ENCODE measurements around the gene PTPRT. TPM values are rescaled to one million over a fixed set of nuclear protein-coding genes. Genes with fewer than 3 reads are reported as not detected.

Gene PTPRT
- total RNA-seq, 1 experiment from 2014 or later: not detected

- no TSS peak for BruUV-seq (replicated peaks)
- DNase-seq: peak; percentile 6
- no peaks in the 10 kb centered on the region for H4K20me1 ChIP-seq (ENCODE audit: low read length)
- H3K36me3 ChIP-seq (ENCODE audit: low read depth, low read length): no peaks in the 10 kb centered on the region
- POLR2A ChIA-PET (ENCODE audit: unreplicated experiment): no interaction called here
- H3K27ac ChIP-seq (ENCODE audit: low read length): no peak overlapping the region
- H3K4me2 ChIP-seq (ENCODE audit: low read length): no peak overlapping the region
- ATAC-seq: no peak
- H3K9ac ChIP-seq (ENCODE audit: low read length): no peak overlapping the region
- H3F3A ChIP-seq (ENCODE audit: low read length, unreplicated experiment): no peaks in the 10 kb centered on the region
- TF ChIP-seq EZH2phosphoT487 (IDR thresholded peaks at IDR 0.05; ENCODE audit: borderline replicate concordance, low read length): no peak
- H3K4me3 ChIP-seq (ENCODE audit: low read length): no peak overlapping the region
- no peaks in the 10 kb centered on the region for H3K9me2 ChIP-seq (replicated peaks; ENCODE audit: low read length)
- H3K27me3 ChIP-seq (ENCODE audit: low read length): no peaks in the 10 kb centered on the region
- no peaks in the 10 kb centered on the region for H3K79me2 ChIP-seq (ENCODE audit: low read length)
- no peaks in the 10 kb centered on the region for H3K4me1 ChIP-seq (ENCODE audit: insufficient read depth, low read length)
- CTCF ChIA-PET: no interaction called here
- no peak overlapping the region for H2AFZ ChIP-seq (ENCODE audit: low read length)
- intact Hi-C loops (cut with micrococcal nuclease): no loop called here
- peaks cover 30% of the 10 kb centered on the region for H3K9me3 ChIP-seq (ENCODE audit: low read length)
Measured at GRCh38 chr20:42179768-42180167, 1009.9 kb downstream of the PTPRT start.

GRCh38 chr20:42173440-42173839 lies 1016.3 kb downstream of the PTPRT start:
- no peaks in the 10 kb centered on the region for H3K9me2 ChIP-seq (replicated peaks; ENCODE audit: low read length)
- H3K4me2 ChIP-seq (ENCODE audit: low read length): no peak overlapping the region
- H4K20me1 ChIP-seq (ENCODE audit: low read length): no peaks in the 10 kb centered on the region
- H3K4me1 ChIP-seq (ENCODE audit: insufficient read depth, low read length): no peaks in the 10 kb centered on the region
- no peaks in the 10 kb centered on the region for H3K36me3 ChIP-seq (ENCODE audit: low read depth, low read length)
- H2AFZ ChIP-seq (ENCODE audit: low read length): no peak overlapping the region
- no peak overlapping the region for H3K27ac ChIP-seq (ENCODE audit: low read length)
- H3K4me3 ChIP-seq (ENCODE audit: low read length): no peak overlapping the region
- H3K9me3 ChIP-seq (ENCODE audit: low read length): peaks cover 43% of the 10 kb centered on the region
- POLR2A ChIA-PET (ENCODE audit: unreplicated experiment): no interaction called here
- H3F3A ChIP-seq (ENCODE audit: low read length, unreplicated experiment): no peaks in the 10 kb centered on the region
- CTCF ChIA-PET: no interaction called here
- intact Hi-C loops (cut with micrococcal nuclease): no loop called here
- BruUV-seq (replicated peaks): no TSS peak
- H3K79me2 ChIP-seq (ENCODE audit: low read length): no peaks in the 10 kb centered on the region
- ATAC-seq (no peak), DNase-seq (no peak)
- TF ChIP-seq CTCF (conservative IDR thresholded peaks at IDR 0.05; ENCODE audit: low read depth, low read length) (no peak), EZH2phosphoT487 (IDR thresholded peaks at IDR 0.05; ENCODE audit: borderline replicate concordance, low read length) (no peak), EZH2 (IDR thresholded peaks at IDR 0.05; ENCODE audit: low read length, unreplicated experiment) (no peak)
- no peak overlapping the region for H3K9ac ChIP-seq (ENCODE audit: low read length)
- no peaks in the 10 kb centered on the region for H3K27me3 ChIP-seq (ENCODE audit: low read length)

GRCh38 chr20:42164121-42164890 lies 1025.4 kb downstream of the PTPRT start:
- Histone ChIP-seq H3K4me3 (ENCODE audit: low read length) (no peak overlapping the region), H3K36me3 (ENCODE audit: low read depth, low read length) (no peaks in the 10 kb centered on the region), H3K9me3 (ENCODE audit: low read length) (peaks cover 25% of the 10 kb centered on the region), H3K9me2 (replicated peaks; ENCODE audit: low read length) (no peaks in the 10 kb centered on the region), H4K20me1 (ENCODE audit: low read length) (no peaks in the 10 kb centered on the region), H3K4me1 (ENCODE audit: insufficient read depth, low read length) (no peaks in the 10 kb centered on the region), H3K27me3 (ENCODE audit: low read length) (no peaks in the 10 kb centered on the region), H3K9ac (ENCODE audit: low read length) (no peak overlapping the region), H3K4me2 (ENCODE audit: low read length) (no peak overlapping the region), H2AFZ (ENCODE audit: low read length) (no peak overlapping the region), H3K79me2 (ENCODE audit: low read length) (no peaks in the 10 kb centered on the region), H3F3A (ENCODE audit: low read length, unreplicated experiment) (no peaks in the 10 kb centered on the region), H3K27ac (ENCODE audit: low read length) (no peak overlapping the region)
- DNase-seq: no peak
- no peak for TF ChIP-seq EZH2phosphoT487 (IDR thresholded peaks at IDR 0.05; ENCODE audit: borderline replicate concordance, low read length)
- no peak for TF ChIP-seq EZH2 (IDR thresholded peaks at IDR 0.05; ENCODE audit: low read length, unreplicated experiment)
- TF ChIP-seq CTCF (conservative IDR thresholded peaks at IDR 0.05; ENCODE audit: low read depth, low read length): no peak
- no peak for ATAC-seq
- CTCF ChIA-PET: no interaction called here
- POLR2A ChIA-PET (ENCODE audit: unreplicated experiment): no interaction called here
- BruUV-seq (replicated peaks): no TSS peak
- intact Hi-C loops (cut with micrococcal nuclease): no loop called here

Data from PC-3 (cell line).